HL-60 (cell line): Measurements from ENCODE around the gene USH2A.

Experiments used
- DNase-seq, 2 experiments: peaks; one replicate each; pipeline ENCODE4 v3.0.0-alpha.2; 2010 to 2020; ENCODE audit warnings: low read depth in 1 of 2, low spot score in 1 of 2
- H3K27ac ChIP-seq: fragments of 250-450 bp; sonication (Bioruptor Pico); replicated peaks from 2 replicates; pipeline ENCODE4 v1.5.1; 2020; ENCODE audit warnings: mild to moderate bottlenecking, moderate library complexity
- H3K27me3 ChIP-seq: fragments of 250-450 bp; sonication (Bioruptor Pico); 2 replicates; pipeline ENCODE4 v1.5.1; 2021; ENCODE audit warnings: mild to moderate bottlenecking, moderate library complexity; ENCODE audit not compliant: insufficient read depth, poor library complexity, severe bottlenecking
- H3K4me3 ChIP-seq: replicated peaks from 2 replicates; pipeline ENCODE4 v1.5.1; 2011; ENCODE audit warnings: mild to moderate bottlenecking, control low read depth, low read length; ENCODE audit not compliant: insufficient read depth
- GABPA ChIP-seq: IDR thresholded peaks from 2 replicates; pipeline ENCODE4 v1.6.1; 2012; ENCODE audit warnings: low read depth
- POLR2AphosphoS5 ChIP-seq: IDR thresholded peaks from 2 replicates; pipeline ENCODE4 v1.6.1; 2012; ENCODE audit warnings: low read depth
- REST ChIP-seq: IDR thresholded peaks from 2 replicates; pipeline ENCODE4 v1.6.1; 2012; ENCODE audit warnings: low read depth; ENCODE audit not compliant: insufficient replicate concordance
- SPI1 ChIP-seq: IDR thresholded peaks from 2 replicates; pipeline ENCODE4 v1.6.1; 2012; ENCODE audit warnings: low read depth, mild to moderate bottlenecking, borderline replicate concordance
- TF ChIP-seq, protein P1 (sequence below): IDR thresholded peaks from one replicate; pipeline ENCODE4 v1.5.1; 2011; ENCODE audit warnings: low read length, control low read depth, inconsistent platforms; ENCODE audit not compliant: insufficient read depth

Gene USH2A

GRCh38 chr1:216420746-216421145 lies 2.5 kb downstream of the USH2A start:
- TF ChIP-seq, protein P1, sequence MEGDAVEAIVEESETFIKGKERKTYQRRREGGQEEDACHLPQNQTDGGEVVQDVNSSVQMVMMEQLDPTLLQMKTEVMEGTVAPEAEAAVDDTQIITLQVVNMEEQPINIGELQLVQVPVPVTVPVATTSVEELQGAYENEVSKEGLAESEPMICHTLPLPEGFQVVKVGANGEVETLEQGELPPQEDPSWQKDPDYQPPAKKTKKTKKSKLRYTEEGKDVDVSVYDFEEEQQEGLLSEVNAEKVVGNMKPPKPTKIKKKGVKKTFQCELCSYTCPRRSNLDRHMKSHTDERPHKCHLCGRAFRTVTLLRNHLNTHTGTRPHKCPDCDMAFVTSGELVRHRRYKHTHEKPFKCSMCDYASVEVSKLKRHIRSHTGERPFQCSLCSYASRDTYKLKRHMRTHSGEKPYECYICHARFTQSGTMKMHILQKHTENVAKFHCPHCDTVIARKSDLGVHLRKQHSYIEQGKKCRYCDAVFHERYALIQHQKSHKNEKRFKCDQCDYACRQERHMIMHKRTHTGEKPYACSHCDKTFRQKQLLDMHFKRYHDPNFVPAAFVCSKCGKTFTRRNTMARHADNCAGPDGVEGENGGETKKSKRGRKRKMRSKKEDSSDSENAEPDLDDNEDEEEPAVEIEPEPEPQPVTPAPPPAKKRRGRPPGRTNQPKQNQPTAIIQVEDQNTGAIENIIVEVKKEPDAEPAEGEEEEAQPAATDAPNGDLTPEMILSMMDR: no peak
- TF ChIP-seq REST: no peak
- TF ChIP-seq SPI1: no peak
- Histone ChIP-seq H3K27me3 (no peaks in the 10 kb centered on the region), H3K4me3 (no peak overlapping the region), H3K27ac (no peak overlapping the region)
- DNase-seq: no peak

DNA sequence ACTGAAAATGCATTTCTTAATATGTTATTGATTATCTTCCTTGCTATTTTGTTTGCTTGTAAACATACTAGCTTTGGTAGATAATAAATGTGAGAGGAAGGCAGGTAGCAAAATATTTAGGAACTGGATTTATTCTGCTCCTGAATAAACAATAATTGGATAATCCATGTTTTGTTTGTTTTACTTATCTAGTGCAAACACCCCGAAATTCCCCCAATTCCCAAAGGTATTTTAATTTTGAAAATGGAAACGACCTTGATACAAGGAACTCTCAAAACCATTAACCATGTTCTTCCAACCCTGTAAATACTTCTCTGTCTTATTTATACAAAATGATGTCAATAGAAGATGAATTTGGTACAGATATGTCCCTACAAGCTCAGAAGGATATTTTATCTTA lies 3.0 kb downstream of the USH2A start:
- H3K4me3 ChIP-seq: no peak overlapping the region
- no peak for DNase-seq
- no peaks in the 10 kb centered on the region for H3K27me3 ChIP-seq
- no peak overlapping the region for H3K27ac ChIP-seq
- TF ChIP-seq POLR2AphosphoS5 (no peak), GABPA (no peak), SPI1 (no peak), REST (no peak)
- TF ChIP-seq, protein P1: no peak

DNA sequence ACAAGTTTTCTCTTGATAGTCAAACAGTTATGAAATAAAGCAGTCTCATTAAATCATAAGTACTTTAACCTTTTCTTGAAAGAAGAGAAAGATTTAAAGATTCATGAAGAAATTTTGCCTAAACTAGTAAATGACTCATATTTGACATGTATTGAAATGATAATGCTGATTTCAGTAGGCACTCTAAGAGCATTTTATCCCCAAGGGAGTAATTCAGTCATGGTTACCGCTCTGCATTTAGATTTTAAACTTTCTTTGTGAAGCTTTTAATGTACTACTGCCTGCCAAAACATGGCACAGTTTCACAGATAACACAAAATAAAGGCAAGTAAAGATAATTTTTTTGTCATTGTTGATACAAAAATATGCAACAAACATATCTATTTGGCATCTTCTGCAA lies 6.8 kb downstream of the USH2A start:
- H3K27me3 ChIP-seq: no peaks in the 10 kb centered on the region
- H3K4me3 ChIP-seq: no peak overlapping the region
- no peak overlapping the region for H3K27ac ChIP-seq
- TF ChIP-seq REST (no peak), SPI1 (no peak), POLR2AphosphoS5 (no peak), GABPA (no peak)
- TF ChIP-seq, protein P1: no peak
- DNase-seq: no peak
